Nephron progenitor cell (in vitro differentiated cells): ENCODE results near the gene VDR.

ENCODE experiments used
- DNase-seq: peaks from one replicate; pipeline ENCODE4 v3.0.0; 2021
- H3K27ac Mint-ChIP-seq: 2 replicates; pipeline ENCODE4 v1.8.0; 2021; ENCODE audit warnings: mild to moderate bottlenecking, moderate library complexity, mixed read lengths
- H3K27me3 Mint-ChIP-seq: 2 replicates; pipeline ENCODE4 v1.8.0; 2021; ENCODE audit warnings: mild to moderate bottlenecking, low read depth, mixed read lengths; ENCODE audit not compliant: poor library complexity
- H3K36me3 Mint-ChIP-seq: 2 replicates; pipeline ENCODE4 v1.8.0; 2021; ENCODE audit warnings: low read depth, mixed read lengths
- H3K4me1 Mint-ChIP-seq: 2 replicates; pipeline ENCODE4 v1.8.0; 2021; ENCODE audit warnings: mixed read lengths
- H3K4me3 Mint-ChIP-seq: 2 replicates; pipeline ENCODE4 v1.8.0; 2021; ENCODE audit warnings: mild to moderate bottlenecking, moderate library complexity, mixed read lengths
- H3K9me3 Mint-ChIP-seq: 2 replicates; pipeline ENCODE4 v1.8.0; 2021; ENCODE audit warnings: mild to moderate bottlenecking, moderate library complexity, mixed read lengths
- TF ChIP-seq, protein P1 (sequence below): fragments of 200-600 bp; sonication (generic); IDR thresholded peaks from 2 replicates; pipeline ENCODE4 v1.5.0; 2021; ENCODE audit warnings: antibody characterized with exemption

VDR gene

DNA sequence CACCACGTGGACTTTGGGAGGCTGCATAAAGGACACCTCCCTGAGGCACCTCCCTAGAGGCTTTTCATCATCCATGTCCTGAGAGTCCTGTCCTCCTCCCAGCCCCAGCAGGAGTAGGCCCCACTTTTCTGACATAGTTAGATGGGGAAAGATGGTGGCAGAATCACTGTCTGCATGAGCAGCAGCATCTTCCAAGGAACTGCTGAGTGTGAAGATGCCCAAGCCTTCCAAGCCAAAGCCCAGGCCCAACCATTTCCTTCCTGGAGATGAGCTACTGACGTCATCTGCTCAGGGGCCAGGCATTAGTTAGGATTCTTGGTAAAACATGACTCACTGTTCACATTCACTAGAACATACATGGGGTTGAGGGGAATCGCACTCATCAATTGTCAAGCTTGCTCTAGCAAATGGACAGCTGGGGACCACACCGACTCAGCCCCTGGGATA lies 37.3 kb downstream of the VDR start:
- TF ChIP-seq, protein P1, sequence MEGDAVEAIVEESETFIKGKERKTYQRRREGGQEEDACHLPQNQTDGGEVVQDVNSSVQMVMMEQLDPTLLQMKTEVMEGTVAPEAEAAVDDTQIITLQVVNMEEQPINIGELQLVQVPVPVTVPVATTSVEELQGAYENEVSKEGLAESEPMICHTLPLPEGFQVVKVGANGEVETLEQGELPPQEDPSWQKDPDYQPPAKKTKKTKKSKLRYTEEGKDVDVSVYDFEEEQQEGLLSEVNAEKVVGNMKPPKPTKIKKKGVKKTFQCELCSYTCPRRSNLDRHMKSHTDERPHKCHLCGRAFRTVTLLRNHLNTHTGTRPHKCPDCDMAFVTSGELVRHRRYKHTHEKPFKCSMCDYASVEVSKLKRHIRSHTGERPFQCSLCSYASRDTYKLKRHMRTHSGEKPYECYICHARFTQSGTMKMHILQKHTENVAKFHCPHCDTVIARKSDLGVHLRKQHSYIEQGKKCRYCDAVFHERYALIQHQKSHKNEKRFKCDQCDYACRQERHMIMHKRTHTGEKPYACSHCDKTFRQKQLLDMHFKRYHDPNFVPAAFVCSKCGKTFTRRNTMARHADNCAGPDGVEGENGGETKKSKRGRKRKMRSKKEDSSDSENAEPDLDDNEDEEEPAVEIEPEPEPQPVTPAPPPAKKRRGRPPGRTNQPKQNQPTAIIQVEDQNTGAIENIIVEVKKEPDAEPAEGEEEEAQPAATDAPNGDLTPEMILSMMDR: no peak
- Mint-ChIP-seq H3K27me3 (peaks cover 5% of the 10 kb centered on the region), H3K27ac (no peak overlapping the region), H3K36me3 (no peaks in the 10 kb centered on the region), H3K4me1 (peaks cover 15% of the 10 kb centered on the region), H3K4me3 (no peak overlapping the region), H3K9me3 (no peaks in the 10 kb centered on the region)
- DNase-seq: no peak

DNA sequence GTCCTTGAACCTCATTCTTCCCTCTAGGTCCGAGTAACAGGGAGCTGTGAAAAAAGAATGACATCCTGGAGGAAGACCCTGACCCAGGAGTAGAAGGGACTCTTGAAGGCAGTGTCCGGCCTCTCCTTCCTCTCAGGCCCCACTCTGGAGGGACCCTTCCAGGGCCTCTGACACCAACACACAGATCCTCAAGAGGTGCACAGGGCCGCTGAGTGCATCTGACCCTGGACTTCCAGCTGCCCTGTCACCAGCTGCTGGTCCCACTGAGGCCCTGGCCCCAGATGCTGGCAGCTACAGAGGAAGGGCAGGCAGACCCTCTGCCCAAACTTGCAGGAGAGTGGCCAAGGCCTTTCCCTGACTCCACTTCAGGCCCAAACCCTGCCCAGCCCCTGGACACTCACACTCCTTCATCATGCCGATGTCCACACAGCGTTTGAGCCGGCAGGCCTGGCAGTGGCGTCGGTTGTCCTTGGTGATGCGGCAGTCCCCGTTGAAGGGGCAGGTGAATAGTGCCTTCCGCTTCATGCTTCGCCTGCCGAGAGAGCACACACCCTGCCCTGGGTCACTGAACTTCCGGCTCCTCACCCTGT lies 40.1 kb downstream of the VDR start:
- no peak for DNase-seq
- H3K4me1 Mint-ChIP-seq: peaks cover 5% of the 10 kb centered on the region
- peaks cover 8% of the 10 kb centered on the region for H3K27me3 Mint-ChIP-seq
- H3K27ac Mint-ChIP-seq: no peak overlapping the region
- no peaks in the 10 kb centered on the region for H3K9me3 Mint-ChIP-seq
- H3K4me3 Mint-ChIP-seq: no peak overlapping the region
- no peaks in the 10 kb centered on the region for H3K36me3 Mint-ChIP-seq
- TF ChIP-seq, protein P1: no peak

GRCh38 chr12:47863985-47864384 lies 40.8 kb downstream of the VDR start:
- Mint-ChIP-seq H3K36me3 (no peaks in the 10 kb centered on the region), H3K27ac (no peak overlapping the region), H3K4me1 (peaks cover 5% of the 10 kb centered on the region), H3K27me3 (peaks cover 13% of the 10 kb centered on the region), H3K4me3 (no peak overlapping the region), H3K9me3 (no peaks in the 10 kb centered on the region)
- TF ChIP-seq, protein P1: no peak
- no peak for DNase-seq

DNA sequence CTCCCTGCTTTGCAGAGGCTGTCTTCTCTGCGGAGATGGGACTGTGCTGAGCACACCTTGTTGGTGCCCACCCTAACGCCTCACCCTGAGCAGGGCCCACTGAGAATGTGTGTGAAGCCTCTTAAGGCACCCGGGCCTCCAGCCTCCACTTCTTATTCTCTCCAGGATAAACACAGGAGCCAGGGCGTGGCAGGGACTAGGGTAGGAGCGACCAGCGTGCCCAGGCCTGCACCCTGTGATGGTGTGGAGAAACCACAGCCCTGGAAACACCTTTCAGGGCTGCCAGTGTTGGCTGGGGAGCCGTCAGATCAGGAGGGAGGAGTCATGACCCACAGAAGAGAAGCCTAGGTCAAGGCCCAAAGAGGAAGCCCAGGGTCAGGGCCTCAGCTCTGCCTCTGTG lies 41.3 kb downstream of the VDR start:
- H3K4me1 Mint-ChIP-seq: peaks cover 5% of the 10 kb centered on the region
- no peaks in the 10 kb centered on the region for H3K36me3 Mint-ChIP-seq
- no peak for DNase-seq
- H3K9me3 Mint-ChIP-seq: no peaks in the 10 kb centered on the region
- no peak overlapping the region for H3K27ac Mint-ChIP-seq
- H3K4me3 Mint-ChIP-seq: no peak overlapping the region
- H3K27me3 Mint-ChIP-seq: peaks cover 16% of the 10 kb centered on the region
- TF ChIP-seq, protein P1: no peak

DNA sequence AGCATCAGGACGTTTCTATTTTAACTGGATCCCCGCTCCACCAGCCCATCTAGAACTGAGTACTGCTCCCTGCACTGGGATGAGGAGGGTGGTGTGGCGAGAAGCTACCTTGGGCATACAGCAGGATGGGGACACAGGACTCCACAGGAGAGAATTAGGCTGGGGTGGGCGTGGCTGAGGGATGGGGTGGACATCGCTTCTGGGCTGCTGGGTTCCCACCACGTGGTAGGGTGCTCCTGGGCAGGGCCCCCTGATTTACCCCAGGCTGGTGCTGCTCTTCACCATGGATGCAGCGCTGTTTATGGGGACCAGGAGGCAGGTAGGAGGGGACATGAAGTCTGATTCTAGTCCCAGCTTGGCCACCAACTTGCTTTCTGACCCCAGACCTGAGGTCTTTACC lies 41.9 kb downstream of the VDR start:
- Mint-ChIP-seq H3K27me3 (peaks cover 17% of the 10 kb centered on the region), H3K4me3 (no peak overlapping the region), H3K9me3 (no peaks in the 10 kb centered on the region), H3K36me3 (no peaks in the 10 kb centered on the region), H3K27ac (no peak overlapping the region), H3K4me1 (peaks cover 5% of the 10 kb centered on the region)
- no peak for DNase-seq
- TF ChIP-seq, protein P1: no peak

DNA sequence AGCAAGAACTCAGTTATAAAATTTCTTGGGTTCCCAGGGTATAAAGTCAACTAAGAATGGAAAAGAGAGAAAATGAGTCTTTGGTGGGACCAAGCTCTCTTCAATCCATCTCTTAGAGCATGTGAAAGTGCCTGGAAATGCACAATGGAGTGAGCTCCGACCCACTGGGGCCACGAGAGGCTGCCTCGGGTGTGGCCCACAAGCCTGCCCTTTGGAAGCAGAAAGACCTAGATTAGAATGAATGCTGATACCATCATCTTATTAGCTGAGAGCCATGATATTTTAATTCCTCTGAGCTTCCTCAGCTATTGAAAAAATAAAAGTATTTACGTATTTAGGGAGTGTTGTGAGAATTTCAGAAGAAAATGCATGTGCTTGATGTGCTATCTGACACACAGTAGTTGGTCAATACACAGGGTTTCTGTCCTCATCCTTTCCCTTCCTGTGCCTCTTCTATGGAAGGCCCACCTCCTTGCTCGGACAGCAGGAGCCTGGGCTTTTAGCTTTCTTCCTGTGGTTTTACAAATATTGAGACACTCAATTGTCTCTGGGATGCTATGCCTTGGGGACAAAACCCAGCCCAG lies 42.5 kb downstream of the VDR start:
- Mint-ChIP-seq H3K27ac (no peak overlapping the region), H3K4me3 (no peak overlapping the region), H3K4me1 (peaks cover 5% of the 10 kb centered on the region), H3K36me3 (no peaks in the 10 kb centered on the region), H3K27me3 (peaks cover 22% of the 10 kb centered on the region), H3K9me3 (no peaks in the 10 kb centered on the region)
- no peak for DNase-seq
- TF ChIP-seq, protein P1: no peak
